Fibroblast of skin of right quadriceps (primary cell): ENCODE data around the gene POMC.
A peak's percentile ranks its signal among the peaks of the same experiment; 100 is the strongest.
"Not testable (repeated sequence)": the region's sequence is repeated elsewhere in the genome, so short reads cannot be mapped to it uniquely, and the experiment has no call there.

ENCODE experiments used
- DNase-seq: peaks from one replicate; pipeline ENCODE4 v3.0.0-alpha.2; 2013

POMC gene

GRCh38 chr2:25131253-25131566, 37.2 kb downstream of the POMC start:
- DNase-seq: no peak

- DNase-seq: no peak
Observed at GRCh38 chr2:25129901-25130520, 38.4 kb downstream of the POMC start.

DNA sequence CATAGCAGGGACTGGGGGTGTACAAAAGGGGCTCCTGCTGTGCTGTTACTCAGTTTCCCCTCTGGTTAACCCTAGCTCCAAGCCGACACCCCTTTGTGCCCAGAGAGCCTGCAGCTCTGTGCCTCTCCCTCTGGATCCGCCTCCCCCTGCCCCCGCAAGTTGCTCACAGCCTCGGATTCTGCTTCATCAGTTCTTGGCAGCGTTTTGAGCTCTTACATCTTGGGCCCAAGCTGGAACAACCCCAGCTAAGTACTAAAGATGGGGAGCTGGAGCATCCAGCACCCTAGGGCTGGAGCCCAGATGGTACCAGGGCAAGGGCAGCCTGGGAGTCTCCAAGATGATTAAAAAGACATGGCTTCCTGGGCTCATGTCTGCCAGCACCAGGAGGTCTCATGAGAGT, 40.7 kb downstream of the POMC start:
- peak; percentile 34 for DNase-seq

DNA sequence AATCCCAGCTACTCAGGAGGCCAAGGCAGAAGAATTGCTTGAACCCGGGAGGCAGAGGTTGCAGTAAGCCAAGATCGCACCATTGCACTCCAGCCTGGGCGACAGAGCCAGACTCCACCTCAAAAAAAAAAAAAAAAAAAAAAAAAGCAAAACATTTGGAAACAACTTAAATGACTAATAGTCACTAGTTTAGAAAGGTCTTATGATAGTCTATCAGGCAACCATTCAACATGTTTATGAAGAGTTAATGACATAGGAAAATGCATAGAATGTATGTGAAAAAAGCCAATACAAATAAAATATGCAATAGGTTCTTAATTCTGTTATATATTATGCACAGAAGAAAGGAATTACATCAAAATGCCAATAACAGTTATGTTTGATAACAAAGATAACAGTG, 41.3 kb downstream of the POMC start:
- DNase-seq: not testable (repeated sequence)

DNA sequence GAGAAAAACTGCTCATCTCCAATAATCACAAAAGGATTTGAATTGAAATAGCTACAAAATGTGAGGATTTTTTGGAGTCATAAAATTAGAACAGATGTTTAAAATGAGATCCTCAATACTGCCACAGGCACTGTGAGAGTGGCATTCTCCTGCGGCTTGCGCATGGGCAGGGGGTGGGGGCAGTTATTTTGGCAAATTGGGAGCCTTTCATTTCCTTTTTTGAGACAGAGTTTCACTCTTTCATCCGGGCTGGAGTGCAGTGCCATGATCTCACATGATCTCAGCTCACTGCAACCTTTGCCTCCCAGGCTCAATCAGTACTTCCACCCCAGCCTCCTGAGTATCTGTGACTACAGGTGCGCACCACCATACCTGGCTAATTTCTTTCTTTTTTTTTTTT, 42.4 kb downstream of the POMC start:
- DNase-seq: no peak

DNA sequence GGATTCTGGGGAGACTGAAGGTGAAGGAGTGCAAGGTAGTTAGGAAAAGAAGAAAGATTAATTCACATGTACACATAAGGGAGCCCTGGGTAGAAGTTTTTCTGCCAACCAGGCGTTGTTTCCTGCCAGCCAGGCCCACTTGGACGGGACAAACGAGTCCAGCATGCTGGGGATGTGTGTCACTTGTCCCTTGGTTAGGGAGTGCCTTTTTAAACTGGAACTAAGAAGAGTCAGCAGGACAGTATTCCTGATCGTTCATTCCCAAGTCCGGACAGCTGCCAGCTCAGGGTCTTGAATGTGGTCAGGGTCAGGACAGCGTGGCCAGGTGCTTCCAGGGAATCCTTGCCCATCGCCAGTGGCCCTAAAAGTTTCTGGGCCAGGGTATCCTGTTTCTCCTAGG, 43.2 kb downstream of the POMC start:
- DNase-seq: no peak

DNA sequence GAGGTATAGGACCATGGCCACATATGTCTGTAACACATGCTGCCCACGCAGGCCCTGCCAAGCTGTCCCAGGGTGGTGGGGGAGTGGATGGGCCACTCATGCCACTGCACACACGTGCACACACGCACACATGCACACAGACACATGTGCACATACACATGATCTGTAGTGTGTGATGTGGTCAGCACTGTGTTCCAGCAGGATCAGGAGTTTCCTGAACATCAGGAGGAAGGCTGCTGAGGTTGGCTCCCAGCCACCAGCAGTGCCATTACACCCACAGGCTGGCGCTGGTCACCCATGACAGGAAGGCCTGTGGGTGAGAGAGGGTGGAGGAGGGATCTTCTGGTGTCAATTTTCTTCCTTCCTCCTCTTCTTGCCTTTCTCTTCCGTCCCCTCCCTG, 44.7 kb downstream of the POMC start:
- no peak for DNase-seq

- no peak for DNase-seq
Observed at GRCh38 chr2:25122367-25122766, 46.0 kb downstream of the POMC start.

DNA sequence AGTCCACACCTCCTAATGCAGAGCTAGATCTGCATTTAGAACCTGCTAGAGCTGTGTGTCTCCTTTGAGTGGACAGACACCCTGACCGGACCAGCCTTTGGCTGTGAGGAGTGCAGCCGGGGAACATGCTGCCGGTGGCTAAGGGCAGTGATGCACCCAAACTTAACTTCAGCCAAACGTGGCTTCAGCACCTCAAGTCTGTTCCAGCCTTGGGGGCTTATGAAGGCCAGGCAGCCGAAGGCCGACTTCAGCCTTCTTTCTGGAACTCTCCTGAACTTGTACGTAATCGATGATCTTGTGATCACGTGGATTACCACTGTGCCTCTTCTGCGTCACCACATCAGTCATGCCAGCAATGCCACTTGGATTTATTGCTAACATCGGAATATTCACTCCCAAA, 49.1 kb downstream of the POMC start:
- DNase-seq: no peak

GRCh38 chr2:25116956-25117355, 51.4 kb downstream of the POMC start:
- DNase-seq: no peak

GRCh38 chr2:25115902-25116301, 52.5 kb downstream of the POMC start:
- peak; percentile 61 for DNase-seq

- DNase-seq: no peak
Observed at GRCh38 chr2:25115249-25115883, 53.0 kb downstream of the POMC start.

- no peak for DNase-seq
Observed at GRCh38 chr2:25112113-25112512, 56.3 kb downstream of the POMC start.
